ENCODE data around the gene STAG1.
"Not testable (repeated sequence)": the region's sequence is repeated elsewhere in the genome, so short reads cannot be mapped to it uniquely, and the experiment has no call there.

Gene STAG1

GRCh38 chr3:136642711-136643110 lies 109.5 kb downstream of the STAG1 start:
- DNase-seq, result no peak

GRCh38 chr3:136639069-136639468 lies 113.1 kb downstream of the STAG1 start:
- DNase-seq, result no peak

- no peak for DNase-seq
These were observed 115.0 kb downstream of the STAG1 start for GRCh38 chr3:136637176-136637575.

GRCh38 chr3:136634821-136635220 lies 117.4 kb downstream of the STAG1 start:
- no peak for DNase-seq

GRCh38 chr3:136632625-136633081 lies 119.5 kb downstream of the STAG1 start:
- no peak for DNase-seq

GRCh38 chr3:136631424-136631823 lies 120.8 kb downstream of the STAG1 start:
- DNase-seq, result no peak

- DNase-seq, result no peak
These were observed 121.3 kb downstream of the STAG1 start for GRCh38 chr3:136630915-136631314.

- DNase-seq, result peak; percentile 16
These were observed 125.7 kb downstream of the STAG1 start for GRCh38 chr3:136626493-136626892.

GRCh38 chr3:136624894-136625815 lies 127.0 kb downstream of the STAG1 start:
- DNase-seq, result peak; percentile 36

GRCh38 chr3:136624371-136624770 lies 127.8 kb downstream of the STAG1 start:
- peak; percentile 66 for DNase-seq

- no peak for DNase-seq
These were observed 130.6 kb downstream of the STAG1 start for GRCh38 chr3:136621628-136622027.

GRCh38 chr3:136620436-136620835 lies 131.7 kb downstream of the STAG1 start:
- DNase-seq, result no peak

GRCh38 chr3:136617969-136618525 lies 134.1 kb downstream of the STAG1 start:
- not testable (repeated sequence) for DNase-seq

- DNase-seq, result peak; percentile 75
These were observed 135.0 kb downstream of the STAG1 start for GRCh38 chr3:136617198-136617597.

- DNase-seq, result no peak
These were observed 139.7 kb downstream of the STAG1 start for GRCh38 chr3:136612512-136612911.

GRCh38 chr3:136606990-136607389 lies 145.2 kb downstream of the STAG1 start:
- DNase-seq, result no peak

GRCh38 chr3:136606216-136606615 lies 146.0 kb downstream of the STAG1 start:
- DNase-seq, result not testable (repeated sequence)

GRCh38 chr3:136604961-136605360 lies 147.2 kb downstream of the STAG1 start:
- no peak for DNase-seq

- DNase-seq, result no peak
These were observed 149.4 kb downstream of the STAG1 start for GRCh38 chr3:136602818-136603217.

- DNase-seq, result peak; percentile 20
These were observed 156.1 kb downstream of the STAG1 start for GRCh38 chr3:136595913-136596697.

GRCh38 chr3:136586580-136586979 lies 165.6 kb downstream of the STAG1 start:
- no peak for DNase-seq

- no peak for DNase-seq
These were observed 167.4 kb downstream of the STAG1 start for GRCh38 chr3:136584728-136585127.

GRCh38 chr3:136583823-136584222 lies 168.4 kb downstream of the STAG1 start:
- DNase-seq, result no peak

Measured in OCI-M1 (cell line).